Measurements from ENCODE around the gene ZDHHC14.
A peak's percentile ranks its signal among the peaks of the same experiment; 100 is the strongest.

The ZDHHC14 gene

GRCh38 chr6:157668713-157669112 is 287.7 kb downstream of the ZDHHC14 start:
- DNase-seq (ENCODE audit: low read depth), result no peak

GRCh38 chr6:157669323-157669722 is 288.3 kb downstream of the ZDHHC14 start:
- no peak for DNase-seq (ENCODE audit: low read depth)

GRCh38 chr6:157669747-157670216 is 288.8 kb downstream of the ZDHHC14 start:
- DNase-seq (ENCODE audit: low read depth), result no peak

- no peak for DNase-seq (ENCODE audit: low read depth)
These were observed 289.6 kb downstream of the ZDHHC14 start for GRCh38 chr6:157670466-157671186.

- no peak for DNase-seq (ENCODE audit: low read depth)
These were observed 291.9 kb downstream of the ZDHHC14 start for GRCh38 chr6:157672726-157673412.

- no peak for DNase-seq (ENCODE audit: low read depth)
These were observed 292.6 kb downstream of the ZDHHC14 start for GRCh38 chr6:157673596-157673995.

- DNase-seq (ENCODE audit: low read depth), result no peak
These were observed 293.1 kb downstream of the ZDHHC14 start for GRCh38 chr6:157674061-157674460.

- DNase-seq (ENCODE audit: low read depth), result no peak
These were observed 294.8 kb downstream of the ZDHHC14 start for GRCh38 chr6:157675831-157676230.

- no peak for DNase-seq (ENCODE audit: low read depth)
These were observed 295.3 kb downstream of the ZDHHC14 start for GRCh38 chr6:157676241-157676640.

- no peak for DNase-seq (ENCODE audit: low read depth)
These were observed 296.2 kb downstream of the ZDHHC14 start for GRCh38 chr6:157677235-157677634.

GRCh38 chr6:157679605-157680580 is 298.9 kb downstream of the ZDHHC14 start:
- no peak for DNase-seq (ENCODE audit: low read depth)

GRCh38 chr6:157681041-157681650 is 300.2 kb downstream of the ZDHHC14 start:
- DNase-seq (ENCODE audit: low read depth), result no peak

- DNase-seq (ENCODE audit: low read depth), result peak; percentile 34
These were observed 302.0 kb downstream of the ZDHHC14 start for GRCh38 chr6:157682856-157683481.

- no peak for DNase-seq (ENCODE audit: low read depth)
These were observed 302.7 kb downstream of the ZDHHC14 start for GRCh38 chr6:157683707-157684106.

- no peak for DNase-seq (ENCODE audit: low read depth)
These were observed 303.8 kb downstream of the ZDHHC14 start for GRCh38 chr6:157684620-157685299.

- DNase-seq (ENCODE audit: low read depth), result no peak
These were observed 304.7 kb downstream of the ZDHHC14 start for GRCh38 chr6:157685596-157686280.

GRCh38 chr6:157688275-157688959 is 307.4 kb downstream of the ZDHHC14 start:
- no peak for DNase-seq (ENCODE audit: low read depth)

- DNase-seq (ENCODE audit: low read depth), result no peak
These were observed 308.1 kb downstream of the ZDHHC14 start for GRCh38 chr6:157688960-157689599.

GRCh38 chr6:157689875-157690274 is 308.9 kb downstream of the ZDHHC14 start:
- no peak for DNase-seq (ENCODE audit: low read depth)

Data from HS-5 (cell line).